Smooth muscle cell of the umbilical artery (primary cell): Measurements from ENCODE around the gene TCAP. TPM values are rescaled to one million over a fixed set of nuclear protein-coding genes. Genes with fewer than 3 reads are reported as not detected.

ENCODE experiments used
- total RNA-seq: library from RNA; depleted of rRNA; stranded (reverse); fragments of >200 nt; gene quantifications from 2 replicates; pipeline ENCODE4 v1.2.3, GENCODE V29; 2014

Gene TCAP, protein sequence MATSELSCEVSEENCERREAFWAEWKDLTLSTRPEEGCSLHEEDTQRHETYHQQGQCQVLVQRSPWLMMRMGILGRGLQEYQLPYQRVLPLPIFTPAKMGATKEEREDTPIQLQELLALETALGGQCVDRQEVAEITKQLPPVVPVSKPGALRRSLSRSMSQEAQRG
- 0.30 and 0.60 TPM in 2 replicates for total RNA-seq

GRCh38 chr17:39664581-39665561 is at the start of gene TCAP:
TCAP (plus strand) TSS chr17:39665349; CDS start chr17:39665360, 11 bp downstream.

GRCh38 chr17:39626171-39627046 is 38.7 kb upstream of the TCAP start, which contains the start of gene PPP1R1B:
PPP1R1B (plus strand) TSS chr17:39626952; CDS start chr17:39627393, 441 bp downstream.

DNA sequence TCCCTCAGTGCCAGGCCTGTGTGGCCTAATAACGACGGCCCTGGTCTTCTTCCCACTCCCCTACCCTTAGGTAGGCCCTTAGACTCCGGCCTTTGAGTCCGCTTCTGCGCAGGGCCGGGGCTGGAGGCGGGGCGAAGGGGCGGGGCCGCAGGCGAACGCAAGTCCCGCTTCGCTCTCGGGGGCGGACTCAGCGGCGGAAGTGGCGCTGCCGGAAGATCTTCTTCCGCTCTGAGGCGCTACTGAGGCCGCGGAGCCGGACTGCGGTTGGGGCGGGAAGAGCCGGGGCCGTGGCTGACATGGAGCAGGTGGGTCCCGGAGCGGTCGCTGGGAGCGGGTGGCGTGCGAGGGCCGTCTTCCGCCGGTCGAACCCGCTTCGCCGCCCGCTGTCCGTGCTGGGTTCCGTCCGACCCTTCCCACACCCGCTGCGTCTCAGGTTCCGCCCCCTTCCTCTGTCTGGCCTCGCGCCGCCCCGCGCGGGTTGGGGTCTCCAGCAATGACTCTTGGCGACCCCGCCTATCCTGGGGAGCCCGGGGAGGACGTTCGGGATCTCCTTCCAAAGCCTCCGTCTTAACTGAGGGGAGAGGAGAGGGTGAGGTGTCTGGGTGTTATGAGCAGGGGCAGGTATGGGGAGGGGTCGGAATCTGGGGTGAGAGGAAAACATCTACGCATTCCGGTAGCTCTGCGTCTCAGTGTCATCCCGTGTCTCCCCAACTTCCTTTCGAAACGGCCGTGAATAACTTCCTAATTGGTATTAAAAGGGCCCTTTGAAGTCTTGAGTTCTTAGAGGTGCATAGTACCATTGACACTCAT is 28.0 kb upstream of the TCAP start, which contains the start of gene STARD3:
STARD3 (plus strand) TSS at position 218 of the 810 bp plus-strand sequence. CDS start 16,388 bp downstream, outside the sequence.

GRCh38 chr17:39667945-39668924 is 3.1 kb downstream of the TCAP start, which contains the start of gene PNMT:
PNMT (plus strand) TSS chr17:39668453; CDS start chr17:39668476, 23 bp downstream.

GRCh38 chr17:39687546-39688474 is 22.7 kb downstream of the TCAP start, which contains the start of gene PGAP3:
PGAP3 (minus strand) TSS chr17:39688057; CDS start chr17:39688014, 43 bp downstream.

DNA sequence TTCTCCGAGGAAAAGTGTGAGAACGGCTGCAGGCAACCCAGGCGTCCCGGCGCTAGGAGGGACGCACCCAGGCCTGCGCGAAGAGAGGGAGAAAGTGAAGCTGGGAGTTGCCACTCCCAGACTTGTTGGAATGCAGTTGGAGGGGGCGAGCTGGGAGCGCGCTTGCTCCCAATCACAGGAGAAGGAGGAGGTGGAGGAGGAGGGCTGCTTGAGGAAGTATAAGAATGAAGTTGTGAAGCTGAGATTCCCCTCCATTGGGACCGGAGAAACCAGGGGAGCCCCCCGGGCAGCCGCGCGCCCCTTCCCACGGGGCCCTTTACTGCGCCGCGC is 34.6 kb downstream of the TCAP start, which contains the start of gene ERBB2:
ERBB2 (plus strand) TSS at position 247 of the 330 bp plus-strand sequence. CDS start 175 bp downstream, outside the sequence.

Other genes starting within 250 kb of the TCAP start
- gene MED1, start 214.1 kb upstream of the TCAP start, total RNA-seq = 19.3 and 26.7 TPM in 2 replicates
- gene CDK12, start 203.9 kb upstream of the TCAP start, total RNA-seq = 22.0 and 33.1 TPM in 2 replicates
- not detected in 2 replicates for gene NEUROD2, start 57.4 kb upstream of the TCAP start, total RNA-seq
- gene PPP1R1B, start 38.4 kb upstream of the TCAP start, total RNA-seq = not detected in 2 replicates
- gene STARD3, start 28.2 kb upstream of the TCAP start, total RNA-seq = 27.0 and 34.9 TPM in 2 replicates
- not detected in 2 replicates for gene PNMT, start 3.1 kb downstream of the TCAP start, total RNA-seq
- gene PGAP3, start 22.7 kb downstream of the TCAP start, total RNA-seq = 6.9 and 11.0 TPM in 2 replicates
- 37.4 and 48.8 TPM in 2 replicates for gene ERBB2, start 34.7 kb downstream of the TCAP start, total RNA-seq
- gene MIEN1, start 65.2 kb downstream of the TCAP start, total RNA-seq = 16.2 and 20.8 TPM in 2 replicates
- not detected in 2 replicates for gene GRB7, start 72.6 kb downstream of the TCAP start, total RNA-seq
- not detected in 2 replicates for gene IKZF3, start 199.0 kb downstream of the TCAP start, total RNA-seq
- gene ZPBP2, start 202.9 kb downstream of the TCAP start, total RNA-seq = not detected in 2 replicates